Neuronal stem cell (in vitro differentiated cells): ENCODE results near the gene MGAT1.

ENCODE experiments used
- DNase-seq: peaks from one replicate; pipeline ENCODE4 v3.0.0-alpha.2; 2013; ENCODE audit warnings: low spot score
- H2AFZ ChIP-seq: one replicate; pipeline ENCODE4 v1.6.1; 2013; ENCODE audit warnings: mild to moderate bottlenecking, low read length, inconsistent platforms
- H2AK5ac ChIP-seq: 2 replicates; pipeline ENCODE4 v1.6.1; 2013; ENCODE audit warnings: low read depth, mild to moderate bottlenecking, inconsistent platforms, low read length, moderate library complexity, mixed read lengths
- H2BK120ac ChIP-seq: 2 replicates; pipeline ENCODE4 v1.6.1; 2013; ENCODE audit warnings: low read depth, mild to moderate bottlenecking, inconsistent platforms, low read length, moderate library complexity, mixed read lengths
- H2BK12ac ChIP-seq: one replicate; pipeline ENCODE4 v1.6.1; 2013; ENCODE audit warnings: low read length, inconsistent platforms
- H2BK15ac ChIP-seq: 2 replicates; pipeline ENCODE4 v1.6.1; 2013; ENCODE audit warnings: mild to moderate bottlenecking, low read length, inconsistent platforms, mixed read lengths
- H2BK5ac ChIP-seq: one replicate; pipeline ENCODE4 v1.6.1; 2013; ENCODE audit warnings: inconsistent platforms, mild to moderate bottlenecking, low read length, moderate library complexity
- H3K14ac ChIP-seq: one replicate; pipeline ENCODE4 v1.6.1; 2013; ENCODE audit warnings: low read length, inconsistent platforms
- H3K18ac ChIP-seq: 2 replicates; pipeline ENCODE4 v1.6.1; 2013; ENCODE audit warnings: low read length, inconsistent platforms
- H3K23ac ChIP-seq: 2 replicates; pipeline ENCODE4 v1.6.1; 2013; ENCODE audit warnings: low read depth, mild to moderate bottlenecking, mixed read lengths, low read length, inconsistent platforms; ENCODE audit not compliant: poor library complexity
- H3K27ac ChIP-seq: replicated peaks from 3 replicates; pipeline ENCODE4 v1.5.1; 2013; ENCODE audit warnings: low read length, inconsistent platforms
- H3K27me3 ChIP-seq, 3 experiments: 2 replicates each; pipeline ENCODE4 v1.6.1; 2013; ENCODE audit warnings: low read length in 3 of 3, mild to moderate bottlenecking in 2 of 3, inconsistent platforms in 1 of 3, low read depth in 1 of 3, mixed read lengths in 1 of 3, moderate library complexity in 1 of 3; ENCODE audit not compliant: control insufficient read depth in 3 of 3, insufficient read depth in 3 of 3
- H3K36me3 ChIP-seq, 2 donors: replicated peaks in 1 of 2; 2 replicates each; pipeline ENCODE4 v1.6.1; 2013; ENCODE audit warnings: low read length in 2 of 2; ENCODE audit not compliant: control insufficient read depth in 2 of 2, insufficient read depth in 2 of 2
- H3K4ac ChIP-seq: 2 replicates; pipeline ENCODE4 v1.6.1; 2013; ENCODE audit warnings: inconsistent platforms, mild to moderate bottlenecking, low read length, moderate library complexity
- H3K4me1 ChIP-seq, 2 donors: 1 replicate in 1 of 2; 2 replicates in 1 of 2; pipeline ENCODE4 v1.6.1; 2013; ENCODE audit warnings: low read length in 2 of 2, low read depth in 1 of 2; ENCODE audit not compliant: control insufficient read depth in 2 of 2, insufficient read depth in 1 of 2
- H3K4me2 ChIP-seq: one replicate; pipeline ENCODE4 v1.6.1; 2013; ENCODE audit warnings: mild to moderate bottlenecking, low read length, inconsistent platforms; ENCODE audit not compliant: insufficient read depth, poor library complexity, severe bottlenecking
- H3K4me3 ChIP-seq, 2 donors: 2 replicates each; pipeline ENCODE4 v1.5.1; 2013; ENCODE audit warnings: low read length in 2 of 2, mild to moderate bottlenecking in 2 of 2, inconsistent platforms in 1 of 2, moderate library complexity in 1 of 2
- H3K79me1 ChIP-seq: one replicate; pipeline ENCODE4 v1.6.1; 2013; ENCODE audit warnings: low read depth, mild to moderate bottlenecking, inconsistent platforms, low read length, moderate library complexity
- H3K9ac ChIP-seq: one replicate; pipeline ENCODE4 v1.6.1; 2013; ENCODE audit warnings: mild to moderate bottlenecking, low read depth, low read length, inconsistent platforms; ENCODE audit not compliant: poor library complexity
- H3K9me3 ChIP-seq, 2 donors: replicated peaks in 1 of 2; 2 replicates each; pipeline versions ENCODE3 to v1.6.1; 2013; ENCODE audit warnings: low read length in 2 of 2, mild to moderate bottlenecking in 2 of 2, inconsistent platforms in 1 of 2, low read depth in 1 of 2, mixed read lengths in 1 of 2, moderate library complexity in 1 of 2; ENCODE audit not compliant: control insufficient read depth in 2 of 2, insufficient read depth in 1 of 2
- H4K8ac ChIP-seq: one replicate; pipeline ENCODE4 v1.6.1; 2013; ENCODE audit warnings: low read depth, mild to moderate bottlenecking, inconsistent platforms, low read length, moderate library complexity
- H4K91ac ChIP-seq: one replicate; pipeline ENCODE4 v1.6.1; 2013; ENCODE audit warnings: low read length, low read depth, mild to moderate bottlenecking, inconsistent platforms; ENCODE audit not compliant: poor library complexity
- WGBS, 2 donors: extraction: QIAGEN DNeasy Blood & Tissue Kit; methylation state at CpG; one replicate each; pipeline ENCODE4 v1.1.7; 2013; ENCODE audit warnings: missing lambda C conversion rate in 2 of 2, mixed read lengths in 1 of 2; ENCODE audit not compliant: insufficient read length in 2 of 2, insufficient replicate concordance in 1 of 2; ENCODE audit errors: extremely low coverage in 2 of 2; 5-methylcytosine and 5-hydroxymethylcytosine counted together

The MGAT1 gene

GRCh38 chr5:180736536-180736935 lies 66.1 kb downstream of the MGAT1 start:
- no peak overlapping the region for H2BK12ac ChIP-seq
- H3K9ac ChIP-seq: no peak overlapping the region
- no peak overlapping the region for H2AFZ ChIP-seq
- no peak overlapping the region for H3K4ac ChIP-seq
- H3K79me1 ChIP-seq: no peaks in the 10 kb centered on the region
- H3K27ac ChIP-seq: no peak overlapping the region
- H3K4me3 ChIP-seq: no peak overlapping the region
- H3K4me2 ChIP-seq: no peak overlapping the region
- no peak overlapping the region for H4K91ac ChIP-seq
- no peaks in the 10 kb centered on the region for H3K9me3 ChIP-seq
- no peak overlapping the region for H2BK120ac ChIP-seq
- no peak overlapping the region for H2BK5ac ChIP-seq
- H3K4me1 ChIP-seq: no peaks in the 10 kb centered on the region
- no peak for DNase-seq
- no peak overlapping the region for H3K23ac ChIP-seq
- H3K14ac ChIP-seq: no peak overlapping the region
- H3K36me3 ChIP-seq: no peaks in the 10 kb centered on the region
- no peak overlapping the region for H2BK15ac ChIP-seq
- no peak overlapping the region for H4K8ac ChIP-seq
- WGBS, 2 donors: no CpG with 5 or more reads among the region's 2 CpGs
- H3K18ac ChIP-seq: no peak overlapping the region
- no peak overlapping the region for H2AK5ac ChIP-seq
- H3K27me3 ChIP-seq: peaks cover 0 to 9% (median 0%) of the 10 kb centered on the region in 3 experiments
